ENCODE measurements around the gene ARL13B.
"Not testable (repeated sequence)": the region's sequence is repeated elsewhere in the genome, so short reads cannot be mapped to it uniquely, and the experiment has no call there.

Gene ARL13B

GRCh38 chr3:94001191-94001590 is 21.2 kb downstream of the ARL13B start:
- DNase-seq (ENCODE audit: low spot score) = no peak

- no peak for DNase-seq (ENCODE audit: low spot score)
These were observed 22.0 kb downstream of the ARL13B start for GRCh38 chr3:94001827-94002495.

- peak; percentile 46 for DNase-seq (ENCODE audit: low spot score)
These were observed 24.5 kb downstream of the ARL13B start for GRCh38 chr3:94004301-94004910.

GRCh38 chr3:94008253-94008652 is 28.3 kb downstream of the ARL13B start:
- no peak for DNase-seq (ENCODE audit: low spot score)

- DNase-seq (ENCODE audit: low spot score) = no peak
These were observed 29.7 kb downstream of the ARL13B start for GRCh38 chr3:94009608-94010007.

GRCh38 chr3:94011233-94011711 is 31.3 kb downstream of the ARL13B start:
- DNase-seq (ENCODE audit: low spot score) = no peak

GRCh38 chr3:94012185-94012584 is 32.2 kb downstream of the ARL13B start:
- DNase-seq (ENCODE audit: low spot score) = no peak

- no peak for DNase-seq (ENCODE audit: low spot score)
These were observed 35.1 kb downstream of the ARL13B start for GRCh38 chr3:94015025-94015424.

GRCh38 chr3:94019659-94020058 is 39.7 kb downstream of the ARL13B start:
- DNase-seq (ENCODE audit: low spot score) = no peak

- DNase-seq (ENCODE audit: low spot score) = no peak
These were observed 40.3 kb downstream of the ARL13B start for GRCh38 chr3:94020293-94020692.

- no peak for DNase-seq (ENCODE audit: low spot score)
These were observed 44.4 kb downstream of the ARL13B start for GRCh38 chr3:94024385-94024784.

GRCh38 chr3:94026623-94027022 is 46.7 kb downstream of the ARL13B start:
- no peak for DNase-seq (ENCODE audit: low spot score)

- DNase-seq (ENCODE audit: low spot score) = no peak
These were observed 48.3 kb downstream of the ARL13B start, which contains the start of gene STX19 for GRCh38 chr3:94028093-94028837. TSS of gene STX19 (minus strand) at chr3:94028597. CDS start at chr3:94015269, 13,328 bp downstream.

- peak; percentile 37 for DNase-seq (ENCODE audit: low spot score)
These were observed 57.1 kb downstream of the ARL13B start for GRCh38 chr3:94036909-94037507.

- DNase-seq (ENCODE audit: low spot score) = no peak
These were observed 63.3 kb downstream of the ARL13B start for GRCh38 chr3:94043285-94043684.

GRCh38 chr3:94044100-94044936 is 64.4 kb downstream of the ARL13B start:
- not testable (repeated sequence) for DNase-seq (ENCODE audit: low spot score)

- DNase-seq (ENCODE audit: low spot score) = no peak
These were observed 66.6 kb downstream of the ARL13B start for GRCh38 chr3:94046533-94046932.

GRCh38 chr3:94049267-94049666 is 69.3 kb downstream of the ARL13B start:
- no peak for DNase-seq (ENCODE audit: low spot score)

- no peak for DNase-seq (ENCODE audit: low spot score)
These were observed 70.6 kb downstream of the ARL13B start for GRCh38 chr3:94050546-94050945.

GRCh38 chr3:94061297-94061696 is 81.3 kb downstream of the ARL13B start:
- DNase-seq (ENCODE audit: low spot score) = no peak
